ENCODE measurements around the gene STXBP6.

DNA sequence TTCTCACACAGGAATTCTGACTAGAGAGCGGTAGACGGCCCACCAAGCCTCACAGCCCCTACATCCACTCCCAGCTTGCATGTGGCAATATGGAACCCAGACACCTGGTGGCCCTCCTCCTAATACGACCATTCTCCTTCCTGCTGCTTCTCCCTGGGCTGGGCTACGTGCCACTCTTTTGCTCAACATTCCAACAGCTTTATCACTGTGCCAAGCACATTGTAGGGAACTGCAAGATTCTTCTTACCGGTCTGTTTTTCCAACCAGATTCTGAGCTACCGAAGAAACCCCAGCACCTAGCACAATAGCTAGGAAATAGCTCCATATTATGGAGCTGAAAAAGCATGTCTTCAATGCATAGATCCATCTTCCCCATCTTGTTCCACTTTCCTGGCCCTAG lies 58.1 kb downstream of the STXBP6 start:
- no peak for TF ChIP-seq EZH2 (IDR thresholded peaks at IDR 0.05; ENCODE audit: insufficient read depth, low read length)
- TF ChIP-seq, protein P1, sequence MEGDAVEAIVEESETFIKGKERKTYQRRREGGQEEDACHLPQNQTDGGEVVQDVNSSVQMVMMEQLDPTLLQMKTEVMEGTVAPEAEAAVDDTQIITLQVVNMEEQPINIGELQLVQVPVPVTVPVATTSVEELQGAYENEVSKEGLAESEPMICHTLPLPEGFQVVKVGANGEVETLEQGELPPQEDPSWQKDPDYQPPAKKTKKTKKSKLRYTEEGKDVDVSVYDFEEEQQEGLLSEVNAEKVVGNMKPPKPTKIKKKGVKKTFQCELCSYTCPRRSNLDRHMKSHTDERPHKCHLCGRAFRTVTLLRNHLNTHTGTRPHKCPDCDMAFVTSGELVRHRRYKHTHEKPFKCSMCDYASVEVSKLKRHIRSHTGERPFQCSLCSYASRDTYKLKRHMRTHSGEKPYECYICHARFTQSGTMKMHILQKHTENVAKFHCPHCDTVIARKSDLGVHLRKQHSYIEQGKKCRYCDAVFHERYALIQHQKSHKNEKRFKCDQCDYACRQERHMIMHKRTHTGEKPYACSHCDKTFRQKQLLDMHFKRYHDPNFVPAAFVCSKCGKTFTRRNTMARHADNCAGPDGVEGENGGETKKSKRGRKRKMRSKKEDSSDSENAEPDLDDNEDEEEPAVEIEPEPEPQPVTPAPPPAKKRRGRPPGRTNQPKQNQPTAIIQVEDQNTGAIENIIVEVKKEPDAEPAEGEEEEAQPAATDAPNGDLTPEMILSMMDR (IDR thresholded peaks at IDR 0.05; ENCODE audit: insufficient read depth, low read depth, low read length), result no peak

All from astrocyte (in vitro differentiated cells and primary cell).